Uterus (tissue), 2 donors: ENCODE measurements around the gene ZNF483.

Source experiments
- CTCF ChIP-seq, 4 experiments: fragments of 200-600 bp in 2 of 4; fragments of 450-650 bp in 2 of 4; sonication (generic) in 2 of 4; IDR thresholded peaks; one replicate each; pipeline ENCODE4 v1.5.1; 2016 to 2019; ENCODE audit warnings: antibody characterized with exemption in 4 of 4, mild to moderate bottlenecking in 2 of 4, moderate library complexity in 1 of 4
- POLR2A ChIP-seq, 2 donors: fragments of 450-650 bp; IDR thresholded peaks; one replicate each; pipeline ENCODE4 v1.6.1; 2016; ENCODE audit warnings: antibody characterized with exemption in 2 of 2, mild to moderate bottlenecking in 1 of 2, moderate library complexity in 1 of 2

- TF ChIP-seq CTCF (IDR thresholded peaks at IDR 0.05) (no peak), POLR2A (IDR thresholded peaks at IDR 0.05) (no peak)
Measured at GRCh38 chr9:111527347-111527746, 2.4 kb downstream of the ZNF483 start.
